WTC11 (cell line): ENCODE results near the gene ARHGAP44. TPM values are rescaled to one million over a fixed set of nuclear protein-coding genes. Genes with fewer than 3 reads are reported as not detected.

Experiments used
- ATAC-seq: fragments of 200-7000 bp; cut with Tn5 transposase; 2 replicates; pipeline ENCODE4 v1.10.0; 2021; ENCODE audit warnings: mild to moderate bottlenecking, moderate library complexity
- CTCF ChIA-PET: fragments of 300-600 bp; sonication (Branson Sonifier 250); formaldehyde crosslinking; loops from one replicate; lab custom pipeline; 2021; ENCODE audit warnings: antibody characterized with exemption; lab: Charles Lee
- POLR2A ChIA-PET: fragments of 350-600 bp; sonication (Branson Sonifier 250); formaldehyde crosslinking; loops from one replicate; lab custom pipeline; 2021; ENCODE audit warnings: antibody characterized with exemption; lab: Charles Lee
- DNase-seq: peaks from one replicate; pipeline ENCODE4 v3.0.0; 2021; ENCODE audit warnings: low spot score
- H3K27ac Mint-ChIP-seq: 2 replicates; pipeline ENCODE4 v1.8.0; 2021; ENCODE audit warnings: mixed read lengths
- H3K27me3 Mint-ChIP-seq: 2 replicates; pipeline ENCODE4 v1.8.0; 2021; ENCODE audit warnings: low read depth, mild to moderate bottlenecking, moderate library complexity, mixed read lengths
- H3K36me3 Mint-ChIP-seq: 2 replicates; pipeline ENCODE4 v1.8.0; 2021; ENCODE audit warnings: mixed read lengths
- H3K4me1 Mint-ChIP-seq: 2 replicates; pipeline ENCODE4 v1.8.0; 2022; ENCODE audit warnings: mixed read lengths
- H3K4me3 Mint-ChIP-seq: 2 replicates; pipeline ENCODE4 v1.8.0; 2021; ENCODE audit warnings: mild to moderate bottlenecking, moderate library complexity, mixed read lengths
- H3K9me3 Mint-ChIP-seq: 2 replicates; pipeline ENCODE4 v1.8.0; 2021; ENCODE audit warnings: mixed read lengths
- AR ChIP-seq: fragments of 250-450 bp; sonication (Bioruptor Pico); IDR thresholded peaks from 2 replicates; pipeline ENCODE4 v1.9.0; 2021; ENCODE audit warnings: mild to moderate bottlenecking
- CBFB ChIP-seq: sonication (generic); formaldehyde crosslinking; IDR thresholded peaks from 2 replicates; pipeline ENCODE4 v1.8.1; 2022; ENCODE audit warnings: mild to moderate bottlenecking, low read depth, missing genetic modification reagents
- CDX4 ChIP-seq: fragments of 250-450 bp; sonication (Bioruptor Pico); IDR thresholded peaks from 2 replicates; pipeline ENCODE4 v1.9.0; 2021; ENCODE audit warnings: moderate library complexity, mild to moderate bottlenecking, inconsistent platforms, borderline replicate concordance
- ERG ChIP-seq: fragments of 250-450 bp; sonication (Bioruptor Pico); IDR thresholded peaks from 2 replicates; pipeline ENCODE4 v1.8.0; 2021; ENCODE audit warnings: mild to moderate bottlenecking
- FOXJ3 ChIP-seq: sonication (generic); formaldehyde crosslinking; IDR thresholded peaks from 2 replicates; pipeline ENCODE4 v1.9.0; 2021; ENCODE audit warnings: missing genetic modification reagents, mild to moderate bottlenecking, borderline replicate concordance
- IRF2 ChIP-seq: sonication (generic); formaldehyde crosslinking; IDR thresholded peaks from 2 replicates; pipeline ENCODE4 v1.8.0; 2022; ENCODE audit warnings: low read depth, missing genetic modification reagents, borderline replicate concordance
- NFATC4 ChIP-seq: fragments of 250-450 bp; sonication (Bioruptor Pico); IDR thresholded peaks from 2 replicates; pipeline ENCODE4 v1.9.0; 2021; ENCODE audit warnings: mild to moderate bottlenecking
- total RNA-seq: library from RNA; stranded (reverse); gene quantifications from 3 replicates; pipeline ENCODE4 v1.2.3, GENCODE V29; 2021
- TF ChIP-seq, protein P1 (sequence below): sonication (generic); formaldehyde crosslinking; IDR thresholded peaks from 2 replicates; pipeline ENCODE4 v1.8.1; 2023; ENCODE audit warnings: mild to moderate bottlenecking, missing genetic modification reagents
- TF ChIP-seq, protein P2 (sequence below): sonication (generic); formaldehyde crosslinking; IDR thresholded peaks from 2 replicates; pipeline ENCODE4 v1.8.0; 2023; ENCODE audit warnings: missing genetic modification reagents, mild to moderate bottlenecking, borderline replicate concordance
- TF ChIP-seq, protein P3 (sequence below): sonication (generic); formaldehyde crosslinking; IDR thresholded peaks from 2 replicates; pipeline ENCODE4 v1.8.0; 2023; ENCODE audit warnings: missing genetic modification reagents
- TF ChIP-seq, protein P4 (sequence below): fragments of 200-600 bp; IDR thresholded peaks from 2 replicates; pipeline ENCODE4 v1.8.0; 2022; ENCODE audit warnings: antibody characterized with exemption

The ARHGAP44 gene
- total RNA-seq, 1 experiment from 2014 or later: 23.8 TPM

- H3K4me1 Mint-ChIP-seq: peaks cover 27% of the 10 kb centered on the region
- no peak overlapping the region for H3K27ac Mint-ChIP-seq
Measured at GRCh38 chr17:12813664-12814063, 24.4 kb downstream of the ARHGAP44 start.

More at GRCh38 chr17:12813664-12814063, 24.4 kb downstream of the ARHGAP44 start:
- TF ChIP-seq ERG (CRISPR knock-in tag): no peak
- no peak for TF ChIP-seq FOXJ3 (CRISPR knock-in tag)
- TF ChIP-seq IRF2 (CRISPR knock-in tag): no peak
- TF ChIP-seq, protein P1, sequence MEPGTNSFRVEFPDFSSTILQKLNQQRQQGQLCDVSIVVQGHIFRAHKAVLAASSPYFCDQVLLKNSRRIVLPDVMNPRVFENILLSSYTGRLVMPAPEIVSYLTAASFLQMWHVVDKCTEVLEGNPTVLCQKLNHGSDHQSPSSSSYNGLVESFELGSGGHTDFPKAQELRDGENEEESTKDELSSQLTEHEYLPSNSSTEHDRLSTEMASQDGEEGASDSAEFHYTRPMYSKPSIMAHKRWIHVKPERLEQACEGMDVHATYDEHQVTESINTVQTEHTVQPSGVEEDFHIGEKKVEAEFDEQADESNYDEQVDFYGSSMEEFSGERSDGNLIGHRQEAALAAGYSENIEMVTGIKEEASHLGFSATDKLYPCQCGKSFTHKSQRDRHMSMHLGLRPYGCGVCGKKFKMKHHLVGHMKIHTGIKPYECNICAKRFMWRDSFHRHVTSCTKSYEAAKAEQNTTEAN (CRISPR knock-in tag): no peak
- no peak for TF ChIP-seq CBFB
- TF ChIP-seq, protein P2, sequence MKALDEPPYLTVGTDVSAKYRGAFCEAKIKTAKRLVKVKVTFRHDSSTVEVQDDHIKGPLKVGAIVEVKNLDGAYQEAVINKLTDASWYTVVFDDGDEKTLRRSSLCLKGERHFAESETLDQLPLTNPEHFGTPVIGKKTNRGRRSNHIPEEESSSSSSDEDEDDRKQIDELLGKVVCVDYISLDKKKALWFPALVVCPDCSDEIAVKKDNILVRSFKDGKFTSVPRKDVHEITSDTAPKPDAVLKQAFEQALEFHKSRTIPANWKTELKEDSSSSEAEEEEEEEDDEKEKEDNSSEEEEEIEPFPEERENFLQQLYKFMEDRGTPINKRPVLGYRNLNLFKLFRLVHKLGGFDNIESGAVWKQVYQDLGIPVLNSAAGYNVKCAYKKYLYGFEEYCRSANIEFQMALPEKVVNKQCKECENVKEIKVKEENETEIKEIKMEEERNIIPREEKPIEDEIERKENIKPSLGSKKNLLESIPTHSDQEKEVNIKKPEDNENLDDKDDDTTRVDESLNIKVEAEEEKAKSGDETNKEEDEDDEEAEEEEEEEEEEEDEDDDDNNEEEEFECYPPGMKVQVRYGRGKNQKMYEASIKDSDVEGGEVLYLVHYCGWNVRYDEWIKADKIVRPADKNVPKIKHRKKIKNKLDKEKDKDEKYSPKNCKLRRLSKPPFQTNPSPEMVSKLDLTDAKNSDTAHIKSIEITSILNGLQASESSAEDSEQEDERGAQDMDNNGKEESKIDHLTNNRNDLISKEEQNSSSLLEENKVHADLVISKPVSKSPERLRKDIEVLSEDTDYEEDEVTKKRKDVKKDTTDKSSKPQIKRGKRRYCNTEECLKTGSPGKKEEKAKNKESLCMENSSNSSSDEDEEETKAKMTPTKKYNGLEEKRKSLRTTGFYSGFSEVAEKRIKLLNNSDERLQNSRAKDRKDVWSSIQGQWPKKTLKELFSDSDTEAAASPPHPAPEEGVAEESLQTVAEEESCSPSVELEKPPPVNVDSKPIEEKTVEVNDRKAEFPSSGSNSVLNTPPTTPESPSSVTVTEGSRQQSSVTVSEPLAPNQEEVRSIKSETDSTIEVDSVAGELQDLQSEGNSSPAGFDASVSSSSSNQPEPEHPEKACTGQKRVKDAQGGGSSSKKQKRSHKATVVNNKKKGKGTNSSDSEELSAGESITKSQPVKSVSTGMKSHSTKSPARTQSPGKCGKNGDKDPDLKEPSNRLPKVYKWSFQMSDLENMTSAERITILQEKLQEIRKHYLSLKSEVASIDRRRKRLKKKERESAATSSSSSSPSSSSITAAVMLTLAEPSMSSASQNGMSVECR: no peak
- TF ChIP-seq CDX4 (CRISPR knock-in tag): no peak
- TF ChIP-seq, protein P3, sequence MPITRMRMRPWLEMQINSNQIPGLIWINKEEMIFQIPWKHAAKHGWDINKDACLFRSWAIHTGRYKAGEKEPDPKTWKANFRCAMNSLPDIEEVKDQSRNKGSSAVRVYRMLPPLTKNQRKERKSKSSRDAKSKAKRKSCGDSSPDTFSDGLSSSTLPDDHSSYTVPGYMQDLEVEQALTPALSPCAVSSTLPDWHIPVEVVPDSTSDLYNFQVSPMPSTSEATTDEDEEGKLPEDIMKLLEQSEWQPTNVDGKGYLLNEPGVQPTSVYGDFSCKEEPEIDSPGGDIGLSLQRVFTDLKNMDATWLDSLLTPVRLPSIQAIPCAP (CRISPR knock-in tag): no peak
- no peak for TF ChIP-seq NFATC4 (CRISPR knock-in tag)
- TF ChIP-seq AR (CRISPR knock-in tag): no peak
- TF ChIP-seq, protein P4, sequence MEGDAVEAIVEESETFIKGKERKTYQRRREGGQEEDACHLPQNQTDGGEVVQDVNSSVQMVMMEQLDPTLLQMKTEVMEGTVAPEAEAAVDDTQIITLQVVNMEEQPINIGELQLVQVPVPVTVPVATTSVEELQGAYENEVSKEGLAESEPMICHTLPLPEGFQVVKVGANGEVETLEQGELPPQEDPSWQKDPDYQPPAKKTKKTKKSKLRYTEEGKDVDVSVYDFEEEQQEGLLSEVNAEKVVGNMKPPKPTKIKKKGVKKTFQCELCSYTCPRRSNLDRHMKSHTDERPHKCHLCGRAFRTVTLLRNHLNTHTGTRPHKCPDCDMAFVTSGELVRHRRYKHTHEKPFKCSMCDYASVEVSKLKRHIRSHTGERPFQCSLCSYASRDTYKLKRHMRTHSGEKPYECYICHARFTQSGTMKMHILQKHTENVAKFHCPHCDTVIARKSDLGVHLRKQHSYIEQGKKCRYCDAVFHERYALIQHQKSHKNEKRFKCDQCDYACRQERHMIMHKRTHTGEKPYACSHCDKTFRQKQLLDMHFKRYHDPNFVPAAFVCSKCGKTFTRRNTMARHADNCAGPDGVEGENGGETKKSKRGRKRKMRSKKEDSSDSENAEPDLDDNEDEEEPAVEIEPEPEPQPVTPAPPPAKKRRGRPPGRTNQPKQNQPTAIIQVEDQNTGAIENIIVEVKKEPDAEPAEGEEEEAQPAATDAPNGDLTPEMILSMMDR: no peak
- H3K27me3 Mint-ChIP-seq: no peaks in the 10 kb centered on the region; the same call in 1 of the 2 replicates
- ChIA-PET CTCF (no interaction called here), POLR2A (no interaction called here)
- peaks cover 35% of the 10 kb centered on the region for H3K9me3 Mint-ChIP-seq
- no peak overlapping the region for H3K4me3 Mint-ChIP-seq
- peaks cover 27% of the 10 kb centered on the region for H3K36me3 Mint-ChIP-seq
- no peak for ATAC-seq
- no peak for DNase-seq
